GM12878 (cell line): ENCODE data around the gene DDX19B. TPM values are rescaled to one million over a fixed set of nuclear protein-coding genes. Genes with fewer than 3 reads are reported as not detected.

Source experiments
- BACH1 ChIP-seq: fragments of 450-650 bp; IDR thresholded peaks from 2 replicates; pipeline ENCODE4 v1.6.1; 2017; ENCODE audit warnings: mild to moderate bottlenecking, borderline replicate concordance
- BCL11A ChIP-seq: IDR thresholded peaks from 2 replicates; pipeline ENCODE4 v1.6.1; 2011; ENCODE audit warnings: low read depth, low read length
- BHLHE40 ChIP-seq, 2 experiments: fragments of 450-650 bp in 1 of 2; IDR thresholded peaks; 2 replicates each; pipeline ENCODE4 v1.6.1; 2011 to 2017; ENCODE audit warnings: low read depth in 2 of 2, borderline replicate concordance in 1 of 2, improper control_type of control experiment in 1 of 2, low read length in 1 of 2, mild to moderate bottlenecking in 1 of 2
- BMI1 ChIP-seq: fragments of 450-650 bp; IDR thresholded peaks from 2 replicates; pipeline ENCODE4 v1.6.1; 2016; ENCODE audit warnings: mild to moderate bottlenecking, moderate library complexity, borderline replicate concordance
- CBFB ChIP-seq: IDR thresholded peaks from 2 replicates; pipeline ENCODE4 v1.6.1; 2016; ENCODE audit warnings: antibody characterized with exemption, low read depth
- E2F4 ChIP-seq: IDR thresholded peaks from 2 replicates; pipeline ENCODE4 v1.6.1; 2012; ENCODE audit warnings: low read depth, low read length, improper control_type of control experiment
- E4F1 ChIP-seq: fragments of 450-650 bp; IDR thresholded peaks from 2 replicates; pipeline ENCODE4 v1.6.1; 2018; ENCODE audit warnings: borderline replicate concordance, mild to moderate bottlenecking; ENCODE audit not compliant: partially characterized antibody
- GABPA ChIP-seq: IDR thresholded peaks from 2 replicates; pipeline ENCODE4 v1.6.1; 2014; ENCODE audit warnings: antibody characterized with exemption, low read depth, mild to moderate bottlenecking, inconsistent platforms
- HDAC2 ChIP-seq: fragments of 200-600 bp; sonication (generic); IDR thresholded peaks from 2 replicates; pipeline ENCODE4 v1.6.1; 2017
- JUND ChIP-seq: IDR thresholded peaks from 2 replicates; pipeline ENCODE4 v1.6.1; 2012; ENCODE audit warnings: low read depth, mild to moderate bottlenecking, low read length, improper control_type of control experiment, moderate library complexity
- KDM1A ChIP-seq: fragments of 200-600 bp; sonication (generic); IDR thresholded peaks from 2 replicates; pipeline ENCODE4 v1.6.1; 2016; ENCODE audit warnings: borderline replicate concordance
- MYB ChIP-seq: fragments of 150-350 bp; IDR thresholded peaks from 2 replicates; pipeline ENCODE4 v1.6.1; 2014; ENCODE audit warnings: mild to moderate bottlenecking, low read depth, low read length, borderline replicate concordance
- NFXL1 ChIP-seq: fragments of 450-650 bp; IDR thresholded peaks from 2 replicates; pipeline ENCODE4 v1.6.1; 2017; ENCODE audit warnings: antibody characterized with exemption, mild to moderate bottlenecking, borderline replicate concordance
- NR2C1 ChIP-seq: fragments of 450-650 bp; IDR thresholded peaks from 2 replicates; pipeline ENCODE4 v1.6.1; 2017; ENCODE audit warnings: antibody characterized with exemption, mild to moderate bottlenecking, moderate library complexity
- NRF1 ChIP-seq: conservative IDR thresholded peaks from 2 replicates; pipeline ENCODE4 v1.6.1; 2011; ENCODE audit warnings: mild to moderate bottlenecking, low read depth, low read length, improper control_type of control experiment
- POLR2AphosphoS5 ChIP-seq: IDR thresholded peaks from 2 replicates; pipeline ENCODE4 v1.6.1; 2011; ENCODE audit warnings: mild to moderate bottlenecking, low read length, inconsistent platforms
- RB1 ChIP-seq: fragments of 450-650 bp; formaldehyde crosslinking; IDR thresholded peaks from 2 replicates; pipeline ENCODE4 v1.6.1; 2017; ENCODE audit warnings: mild to moderate bottlenecking, borderline replicate concordance
- RUNX3 ChIP-seq: IDR thresholded peaks from 2 replicates; pipeline ENCODE4 v1.6.1; 2012; ENCODE audit warnings: low read length, inconsistent platforms
- SKIL ChIP-seq: fragments of 450-650 bp; IDR thresholded peaks from 2 replicates; pipeline ENCODE4 v1.6.1; 2017; ENCODE audit warnings: mild to moderate bottlenecking, low read depth, inconsistent platforms; ENCODE audit not compliant: poor library complexity, severe bottlenecking
- SPI1 ChIP-seq: IDR thresholded peaks from 2 replicates; pipeline ENCODE4 v1.6.1; 2011; ENCODE audit warnings: low read depth, mild to moderate bottlenecking, low read length, moderate library complexity, borderline replicate concordance; ENCODE audit not compliant: insufficient read depth
- SRF ChIP-seq, 2 experiments: IDR thresholded peaks; 2 replicates each; pipeline ENCODE4 v1.6.1; 2011; ENCODE audit warnings: low read depth in 2 of 2, low read length in 2 of 2, mild to moderate bottlenecking in 1 of 2, moderate library complexity in 1 of 2
- TCF3 ChIP-seq: IDR thresholded peaks from 2 replicates; pipeline ENCODE4 v1.6.1; 2012; ENCODE audit warnings: low read depth, mild to moderate bottlenecking, low read length, borderline replicate concordance; ENCODE audit not compliant: insufficient read depth
- ZNF24 ChIP-seq: fragments of 450-650 bp; IDR thresholded peaks from 2 replicates; pipeline ENCODE4 v1.6.1; 2017; ENCODE audit warnings: antibody characterized with exemption, mild to moderate bottlenecking
- ZNF274 ChIP-seq: IDR thresholded peaks from one replicate; pipeline ENCODE4 v1.8.0; 2011; ENCODE audit not compliant: insufficient read length, insufficient read depth
- polyA plus RNA-seq, 11 experiments: library from polyadenylated mRNA; depleted of rRNA in 4 of 11; unstranded in 6 of 11; stranded (reverse) in 5 of 11; fragments of >200 nt; fragmentation: Nextera tagmentation in 4 of 11; fragmentation: Illumina TruSeq in 1 of 11; extraction: Ambion mirVana in 4 of 11; extraction: Trizol in 1 of 11; gene quantifications; 1 replicate in 1 of 11; 2 replicates in 10 of 11; pipeline versions ENCODE4 v1.2.1 to v1.2.3, GENCODE V29; 2011 to 2016; ENCODE audit warnings: inconsistent platforms in 2 of 11, missing spikeins in 2 of 11, low read depth in 1 of 11
- total RNA-seq, 4 experiments: library from RNA; depleted of rRNA in 3 of 4; stranded (reverse); fragments of >200 nt in 3 of 4; fragmentation: Illumina TruSeq in 1 of 4; extraction: Trizol in 1 of 4; gene quantifications; 2 replicates each; pipeline versions ENCODE4 v1.2.1 to v1.2.3, GENCODE V29; 2013 to 2021

Gene DDX19B
- total and polyA plus RNA-seq, 10 of the 15 experiments (the other 5 are each of a cell fraction or from before 2014, with no cell fraction given) = 14.1 to 69.1 (median 42.5) TPM

- TF ChIP-seq NFXL1 = no peak
- no peak for TF ChIP-seq SPI1
- TF ChIP-seq JUND = peak; percentile 45; the same call in 1 of the 2 replicates
- TF ChIP-seq ZNF24 = no peak; the same call in 1 of the 2 replicates
- peak; percentile 67 for TF ChIP-seq BACH1
- peak; percentile 73 for TF ChIP-seq NRF1
- no peak for TF ChIP-seq KDM1A
- TF ChIP-seq NR2C1 = 0 out of 2 replicates have a peak, but pooled peaks have one; percentile 24
- TF ChIP-seq RB1 = peak; percentile 91; the same call in 1 of the 2 replicates
- TF ChIP-seq BHLHE40 (IDR thresholded peaks at IDR 0.05; ENCODE audit: borderline replicate concordance in 1 of 2, low read depth in 2 of 2, low read length in 1 of 2) = peak; percentile 56 to 68; a peak in 3 of 4 replicates
- TF ChIP-seq MYB = peak; percentile 37; the same call in 1 of the 2 replicates
- no peak for TF ChIP-seq HDAC2
- TF ChIP-seq GABPA = peak; percentile 81
- TF ChIP-seq SKIL = no peak
- peak; percentile 88 for TF ChIP-seq E2F4
- TF ChIP-seq ZNF274 = no peak
- TF ChIP-seq CBFB = peak; percentile 58; the same call in 1 of the 2 replicates
- 0 out of 4 replicates have a peak, but pooled peaks of 1 of the 2 experiments have one; percentile 12 for TF ChIP-seq SRF (IDR thresholded peaks at IDR 0.05; ENCODE audit: low read depth in 2 of 2, low read length in 2 of 2)
- peak; percentile 52 for TF ChIP-seq E4F1
- peak; percentile 65 for TF ChIP-seq RUNX3
- TF ChIP-seq TCF3 = peak; percentile 58; the same call in 1 of the 2 replicates
- no peak for TF ChIP-seq BCL11A
- peak; percentile 94 for TF ChIP-seq POLR2AphosphoS5
- no peak for TF ChIP-seq BMI1
Measured at GRCh38 chr16:70251629-70252354, 47.2 kb upstream of the DDX19B start, which contains the start of gene EXOSC6 (continued).
